DMS153 treated with DMSO at 0.1 percent for 48 hours (cell line): ENCODE measurements around the gene FAM177B.
"Not testable (repeated sequence)": the region's sequence is repeated elsewhere in the genome, so short reads cannot be mapped to it uniquely, and the experiment has no call there.

Experiments used
- DNase-seq: peaks from one replicate; lab custom pipeline; 2025; ENCODE audit not compliant: unreplicated experiment; lab: John Stamatoyannopoulos, UW

Gene FAM177B

GRCh38 chr1:222739465-222739864 is 2.5 kb downstream of the FAM177B start:
- DNase-seq = no peak

DNA sequence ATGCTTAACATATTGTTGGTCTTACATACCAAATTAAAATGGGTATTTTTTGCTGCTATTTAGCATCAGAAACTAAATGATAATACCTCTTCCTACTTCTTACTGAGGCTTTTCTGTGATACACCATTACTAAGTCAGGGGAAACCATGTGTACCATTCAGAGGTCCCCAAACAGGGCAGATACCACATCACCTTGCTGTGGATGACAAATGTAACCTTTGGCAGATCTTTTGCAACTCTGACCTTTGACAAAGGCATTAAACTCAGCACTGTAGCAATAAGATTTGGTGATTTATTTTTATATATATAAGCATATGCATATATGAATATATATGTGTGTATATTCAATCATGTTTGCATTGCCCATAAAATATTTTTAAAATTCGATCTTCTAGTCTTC is 2.9 kb downstream of the FAM177B start:
- DNase-seq = no peak

DNA sequence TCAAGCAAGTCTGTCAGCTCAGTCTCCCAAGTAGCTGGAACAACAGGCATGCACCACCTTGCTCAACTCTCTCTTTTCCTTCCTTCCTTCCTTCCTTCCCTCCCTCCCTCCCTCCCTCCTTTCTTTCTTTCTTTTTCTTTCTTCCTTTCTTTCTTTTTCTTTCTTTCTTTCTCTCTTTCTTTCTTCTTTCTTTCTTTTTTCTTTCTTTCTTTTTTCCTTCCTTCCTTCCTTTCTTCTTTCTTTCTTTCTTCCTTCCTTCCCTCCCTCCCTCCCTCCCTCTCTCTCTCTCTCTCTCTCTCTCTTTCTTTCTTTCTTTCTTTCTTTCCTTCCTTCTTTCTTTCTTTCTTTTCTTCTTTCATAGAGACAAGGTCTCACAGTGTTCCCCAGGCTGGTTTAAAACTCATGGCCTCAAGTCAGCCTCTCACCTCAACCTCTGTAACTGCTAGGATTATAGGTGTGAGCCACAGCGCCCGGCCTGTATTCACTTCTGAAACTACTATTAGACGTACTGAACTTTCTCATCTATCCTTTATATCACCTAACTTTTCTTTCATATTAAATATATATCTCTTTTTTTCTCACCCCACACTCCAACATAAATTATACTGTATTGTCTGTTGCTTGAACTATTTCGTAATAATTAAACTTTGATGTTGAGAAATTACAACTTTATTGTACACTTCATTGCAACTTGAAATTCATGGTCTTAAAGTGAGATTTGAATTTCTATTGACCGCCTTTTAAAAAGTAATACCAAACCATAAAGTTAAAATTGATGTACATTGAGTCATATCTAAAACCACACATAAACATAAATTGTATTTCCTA is 4.8 kb downstream of the FAM177B start:
- DNase-seq = not testable (repeated sequence)

DNA sequence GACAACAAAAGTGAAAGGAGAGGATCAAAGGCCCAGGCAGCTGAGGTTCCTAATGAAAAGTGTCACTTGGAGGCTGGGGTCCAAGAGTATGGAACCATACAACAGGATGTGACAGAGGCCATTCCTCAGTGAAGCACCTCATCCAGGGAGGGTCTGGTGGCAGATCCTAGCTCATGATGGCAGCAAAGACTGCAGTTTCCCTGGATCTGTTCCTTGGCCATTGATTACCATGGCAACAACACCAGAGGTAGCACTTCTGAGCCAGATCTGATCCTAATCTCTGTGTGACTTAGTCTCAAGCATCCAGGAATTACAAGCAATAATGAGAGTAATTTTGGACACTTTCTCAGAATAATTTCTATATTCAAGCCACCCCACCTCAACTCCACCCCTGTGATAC is 12.9 kb downstream of the FAM177B start:
- DNase-seq = no peak

GRCh38 chr1:222750651-222751050 is 13.6 kb downstream of the FAM177B start:
- no peak for DNase-seq

DNA sequence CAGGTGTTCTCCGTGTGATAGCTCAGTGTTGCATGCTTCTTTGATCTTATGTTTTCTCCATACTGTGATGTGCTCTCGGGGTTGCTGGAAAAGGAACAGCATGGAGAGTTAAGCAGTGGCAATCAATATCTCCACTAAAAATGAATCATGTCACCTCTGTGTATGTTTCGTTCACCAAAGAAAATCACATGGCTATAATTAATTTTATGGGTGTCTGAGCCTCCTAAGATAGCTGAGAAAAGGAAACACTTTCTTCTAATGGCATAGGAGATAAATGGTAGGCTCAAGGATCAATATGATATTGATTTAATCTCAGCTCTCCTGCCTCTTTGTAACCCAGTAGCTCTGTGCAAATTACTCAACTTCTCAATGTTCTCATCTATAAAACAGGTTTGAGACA is 14.3 kb downstream of the FAM177B start:
- DNase-seq = no peak

DNA sequence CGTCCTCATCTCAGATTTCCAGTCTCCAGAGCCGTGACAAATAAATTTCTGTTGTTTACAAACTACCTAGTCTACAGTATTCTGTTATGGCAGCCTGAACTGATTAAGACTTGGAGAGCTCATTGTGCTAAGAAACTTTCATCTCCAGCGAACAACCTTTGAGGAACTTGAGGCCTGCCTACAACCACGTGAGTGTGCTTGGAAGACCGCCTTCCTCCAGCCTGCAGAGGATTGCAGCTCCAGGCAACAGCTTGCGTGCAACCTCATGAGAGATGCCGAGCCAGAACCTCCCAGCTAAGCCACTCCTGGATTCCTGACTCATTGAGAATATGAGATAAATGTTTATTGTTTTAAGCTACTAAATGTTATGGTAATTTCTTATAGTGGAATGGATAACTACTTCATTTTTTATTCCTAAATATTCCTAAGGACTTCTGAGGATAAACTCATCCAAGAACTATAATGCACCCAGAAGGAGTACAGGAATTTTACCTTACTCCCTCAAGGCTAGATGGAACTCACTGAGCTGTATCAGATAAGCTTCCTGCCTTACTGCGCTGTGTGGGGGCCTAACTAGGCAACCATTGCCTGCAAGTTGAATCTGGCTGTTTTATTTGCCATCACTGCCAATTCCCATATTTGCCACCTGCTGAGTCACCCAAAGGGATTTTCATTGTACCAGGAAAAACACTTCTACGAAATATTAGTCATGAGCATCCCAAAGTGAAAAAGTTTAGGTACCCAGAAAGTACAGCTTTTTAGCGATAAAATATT is 17.6 kb downstream of the FAM177B start:
- no peak for DNase-seq

DNA sequence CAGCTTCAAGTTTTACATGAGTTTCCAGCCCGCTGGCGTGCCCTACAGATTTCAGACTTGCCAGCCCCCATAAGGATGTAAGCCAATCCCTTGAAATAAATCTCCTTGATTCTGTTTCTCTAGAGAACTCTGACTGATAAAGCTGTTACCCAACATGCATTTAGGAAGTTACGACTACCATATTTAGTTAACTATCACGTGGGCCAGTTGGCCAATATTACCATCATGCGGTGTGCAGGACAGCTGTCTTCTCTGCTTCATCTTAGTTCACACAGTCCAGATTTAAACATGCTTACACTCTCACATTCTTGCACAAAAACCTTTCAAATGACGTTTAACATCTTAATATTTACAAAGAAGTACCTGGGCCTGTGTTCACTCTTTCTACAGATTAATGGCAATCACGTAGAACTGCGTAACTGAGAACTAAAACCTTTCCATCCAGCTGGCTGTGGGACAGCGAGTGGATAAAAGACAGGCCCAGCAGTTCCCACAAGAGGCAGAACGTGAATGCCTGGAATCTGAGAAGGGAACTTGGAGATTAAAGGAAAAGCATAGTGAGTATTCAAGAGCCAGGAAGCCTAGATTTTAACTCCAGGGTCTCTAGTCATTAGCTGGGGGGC is 20.8 kb downstream of the FAM177B start:
- no peak for DNase-seq

DNA sequence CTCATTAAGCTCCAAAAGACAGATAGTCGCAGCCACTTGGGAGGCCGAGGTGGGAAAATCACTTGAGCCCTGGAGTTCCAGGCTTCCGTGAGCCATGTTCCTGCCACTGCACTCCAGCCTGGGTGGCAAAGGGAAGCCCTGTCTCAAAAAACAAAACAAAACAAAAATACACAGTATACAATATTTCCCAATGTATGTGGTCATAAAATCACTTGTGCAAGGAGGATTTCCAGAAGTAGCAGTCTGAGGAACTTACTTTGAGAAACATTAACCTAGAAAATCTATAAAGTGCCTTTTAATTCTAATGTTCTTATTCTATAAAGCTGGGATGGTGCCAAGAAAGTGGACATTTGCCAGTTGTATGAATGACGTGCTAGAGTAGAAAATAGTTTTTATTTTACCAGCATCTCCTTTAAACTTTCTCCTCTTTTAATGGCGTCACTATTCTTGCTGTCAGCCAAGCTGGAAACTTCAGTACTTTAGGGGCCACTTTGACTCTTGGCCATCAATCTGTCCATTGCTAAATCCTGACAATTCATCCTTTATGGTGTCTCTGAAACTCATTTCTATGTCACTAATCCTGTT is 22.5 kb downstream of the FAM177B start:
- DNase-seq = no peak

DNA sequence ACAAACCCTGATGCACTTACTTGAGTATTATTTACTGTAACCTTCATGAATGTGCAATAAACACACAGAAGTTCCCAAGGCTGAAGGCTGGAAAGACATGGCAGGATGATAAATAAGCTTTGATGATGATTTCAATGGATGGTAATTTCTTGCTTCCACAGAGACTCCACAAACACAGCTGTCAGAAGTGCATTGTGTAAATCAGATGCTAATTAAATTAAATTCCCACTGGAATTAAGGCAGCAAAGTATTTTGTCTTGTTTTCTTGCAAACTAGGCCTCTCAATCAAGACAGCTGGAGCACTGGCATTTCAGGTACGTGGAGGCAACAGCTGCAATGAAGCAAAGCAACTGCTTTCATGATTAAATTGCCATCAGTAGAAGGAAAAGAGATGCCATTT is 24.1 kb downstream of the FAM177B start:
- DNase-seq = no peak

GRCh38 chr1:222762178-222762577 is 25.2 kb downstream of the FAM177B start:
- not testable (repeated sequence) for DNase-seq

DNA sequence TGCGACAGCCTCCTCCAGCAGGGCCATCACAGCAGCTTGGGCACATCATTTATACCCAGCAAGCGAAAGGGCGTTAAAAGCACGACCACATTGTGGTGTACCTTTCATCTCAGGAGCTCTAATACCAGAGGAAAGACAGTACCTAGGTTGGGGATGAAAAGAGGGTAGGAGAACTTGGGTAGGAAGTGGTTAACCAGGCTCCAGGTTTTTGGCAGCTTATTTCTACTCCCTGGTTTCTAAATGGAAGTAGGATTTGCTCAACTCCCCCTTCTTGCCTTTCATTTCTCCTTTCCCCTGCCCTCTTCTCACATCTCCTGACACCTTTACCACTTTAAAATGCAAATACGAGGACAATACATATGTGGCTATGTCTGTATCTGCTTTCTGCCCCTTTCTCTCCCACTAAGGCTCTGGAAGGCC is 30.2 kb downstream of the FAM177B start:
- no peak for DNase-seq

DNA sequence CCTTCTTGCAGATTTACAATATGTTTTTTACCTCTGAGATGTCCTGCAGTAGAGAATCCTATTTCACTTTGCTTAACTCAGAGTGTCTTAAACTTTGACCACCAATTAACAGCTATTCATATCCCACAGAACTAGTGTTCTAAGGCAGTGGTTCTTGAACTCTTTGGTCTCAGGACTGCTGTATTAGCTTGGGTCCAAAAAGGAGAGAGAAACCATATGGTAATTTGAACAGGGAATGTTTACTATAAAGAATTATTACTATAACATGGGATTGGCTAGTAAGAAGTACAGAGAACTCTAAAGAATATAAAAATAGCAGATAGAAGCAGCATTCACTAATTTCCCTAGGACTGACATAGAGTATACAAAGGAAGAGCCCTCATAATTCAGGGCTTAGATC is 31.6 kb downstream of the FAM177B start:
- DNase-seq = no peak

DNA sequence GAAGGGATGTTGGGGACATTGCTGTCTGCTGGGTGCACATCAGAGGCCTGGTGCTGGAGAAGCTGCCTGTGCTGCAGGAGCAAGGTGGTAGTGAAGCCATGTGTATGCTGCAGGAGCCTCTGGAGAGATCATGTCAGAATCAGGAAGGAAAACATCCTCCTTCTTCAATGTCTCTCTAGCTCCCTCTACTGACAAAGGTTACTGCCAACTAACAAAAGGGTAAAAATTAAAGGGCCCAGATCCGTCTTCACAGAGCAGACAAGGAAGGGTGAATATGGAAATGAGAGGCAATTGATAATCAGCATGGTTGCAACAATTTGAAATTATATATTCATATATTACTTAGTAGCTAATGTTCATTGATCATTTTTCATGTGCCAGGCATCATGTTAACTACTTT is 32.2 kb downstream of the FAM177B start:
- DNase-seq = no peak

DNA sequence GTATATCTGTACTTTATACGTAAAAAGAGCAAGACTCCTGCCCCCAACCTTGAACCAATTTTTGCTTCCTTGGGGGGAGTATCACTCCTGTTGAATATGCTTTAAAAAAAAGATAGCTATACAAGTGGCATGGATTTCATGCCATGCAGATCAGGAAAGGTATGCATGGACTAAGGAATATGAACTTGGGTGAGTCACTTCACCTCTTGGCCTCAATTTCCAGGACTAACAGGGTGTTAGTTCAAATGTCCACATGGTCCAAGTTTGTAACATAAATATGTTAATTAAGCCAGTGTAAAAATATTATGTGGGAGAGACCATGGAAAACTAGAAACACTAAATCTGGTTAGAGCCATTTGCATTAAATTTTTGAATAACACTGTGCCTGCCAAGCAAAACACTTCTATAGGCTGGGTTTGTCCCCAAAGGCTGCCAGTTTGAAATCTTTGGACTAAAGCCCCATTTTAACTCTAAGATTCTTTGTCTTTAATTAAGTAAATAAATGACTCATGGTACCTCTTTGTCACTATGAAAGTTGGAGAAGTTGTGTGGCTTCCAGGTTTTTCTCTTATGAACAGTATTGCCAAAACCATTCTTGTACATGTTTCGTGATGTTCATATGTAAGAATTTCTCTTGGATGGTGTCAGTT is 33.1 kb downstream of the FAM177B start:
- DNase-seq = no peak

- no peak for DNase-seq
Measured at GRCh38 chr1:222772996-222773379, 36.0 kb downstream of the FAM177B start.

DNA sequence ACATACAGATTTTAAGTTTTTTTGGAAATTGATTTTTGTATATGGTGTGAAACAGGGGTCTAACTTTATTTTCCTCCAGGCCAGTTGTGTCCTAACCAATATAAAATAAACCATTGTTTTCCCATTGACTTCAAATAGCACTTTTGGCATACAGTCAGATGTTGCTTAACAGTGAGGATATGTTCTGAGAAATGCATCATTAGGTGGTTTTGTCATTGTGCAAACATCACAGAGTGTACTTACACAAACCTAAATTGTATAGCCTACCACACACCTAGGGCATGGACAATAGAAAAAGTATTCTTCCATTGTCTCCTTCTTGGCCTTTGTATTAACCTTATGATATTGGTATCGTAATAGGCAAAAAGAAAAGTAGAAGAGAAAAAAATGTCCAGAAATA is 40.5 kb downstream of the FAM177B start:
- no peak for DNase-seq

GRCh38 chr1:222777977-222778376 is 41.0 kb downstream of the FAM177B start:
- DNase-seq = peak; percentile 45

DNA sequence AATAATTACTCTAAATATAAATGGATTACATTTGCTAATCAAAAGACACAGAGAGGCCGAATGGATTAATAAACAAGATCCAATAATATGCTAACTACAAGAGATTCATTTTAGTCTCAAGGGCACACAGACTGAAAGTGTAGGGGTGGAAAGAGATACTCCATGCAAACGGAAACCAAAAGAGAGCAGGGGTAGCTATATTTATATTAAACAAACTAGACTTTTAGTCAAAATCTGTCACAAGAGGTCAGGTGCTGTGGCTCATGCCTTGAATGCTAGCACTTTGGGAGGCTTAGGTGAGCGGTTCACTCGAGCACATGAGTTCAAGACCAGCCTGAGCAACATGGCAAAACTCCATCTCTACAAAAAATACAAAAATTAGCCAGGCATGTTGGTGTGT is 44.2 kb downstream of the FAM177B start:
- DNase-seq = no peak

- no peak for DNase-seq
Measured at GRCh38 chr1:222783051-222783450, 46.0 kb downstream of the FAM177B start.

DNA sequence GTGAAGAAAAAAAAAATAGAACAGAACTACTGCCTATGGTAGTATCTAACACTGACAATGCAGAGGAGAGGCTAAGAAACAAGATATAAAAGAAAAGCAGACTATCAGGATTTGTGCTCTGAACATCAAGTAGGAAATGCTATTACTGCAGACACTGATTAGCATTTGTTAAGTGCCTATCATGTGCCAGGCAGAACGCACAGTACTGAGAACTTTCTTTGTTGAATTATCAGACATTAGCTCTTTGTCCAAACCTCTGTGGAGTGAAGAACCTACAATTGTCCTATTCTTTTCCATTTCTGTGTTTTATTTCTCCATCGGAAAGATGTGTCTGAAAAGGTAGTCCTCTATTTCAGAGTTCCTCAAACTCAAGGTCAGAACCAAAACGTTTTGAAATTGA is 47.4 kb downstream of the FAM177B start:
- no peak for DNase-seq
